Uterus (tissue), 4 donors: ENCODE data around the gene LAS1L. TPM values are rescaled to one million over a fixed set of nuclear protein-coding genes. Genes with fewer than 3 reads are reported as not detected.
A peak's percentile ranks its signal among the peaks of the same experiment; 100 is the strongest.
"Not testable (repeated sequence)": the region's sequence is repeated elsewhere in the genome, so short reads cannot be mapped to it uniquely, and the experiment has no call there.

ENCODE experiments used
- DNase-seq, 2 donors: peaks; one replicate each; pipeline ENCODE4 v3.0.0-alpha.2; 2019 to 2020
- H3K27ac ChIP-seq, 2 donors: fragments of 200-600 bp; sonication (generic); 1 replicate in 1 of 2; 2 replicates in 1 of 2; pipeline ENCODE4 v1.5.1; 2016 to 2018
- H3K27me3 ChIP-seq, 2 donors: fragments of 200-600 bp; sonication (generic); one replicate each; pipeline ENCODE4 v1.5.1; 2018 to 2019; ENCODE audit warnings: control low read depth in 1 of 2
- H3K36me3 ChIP-seq, 2 donors: fragments of 200-600 bp; sonication (generic); one replicate each; pipeline ENCODE4 v1.5.1; 2019; ENCODE audit warnings: control low read depth in 1 of 2
- H3K4me1 ChIP-seq, 2 donors: fragments of 200-600 bp; sonication (generic); one replicate each; pipeline ENCODE4 v1.5.1; 2018 to 2019; ENCODE audit warnings: control low read depth in 1 of 2
- H3K4me3 ChIP-seq, 2 donors: fragments of 200-600 bp; sonication (generic); 1 replicate in 1 of 2; 2 replicates in 1 of 2; pipeline ENCODE4 v1.5.1; 2018 to 2019; ENCODE audit warnings: mild to moderate bottlenecking in 1 of 2
- H3K9me3 ChIP-seq, 2 donors: fragments of 200-600 bp; sonication (generic); one replicate each; pipeline ENCODE4 v1.5.1; 2019; ENCODE audit warnings: control low read depth in 1 of 2
- CTCF ChIP-seq, 4 experiments: fragments of 200-600 bp in 2 of 4; fragments of 450-650 bp in 2 of 4; sonication (generic) in 2 of 4; IDR thresholded peaks; one replicate each; pipeline ENCODE4 v1.5.1; 2016 to 2019; ENCODE audit warnings: antibody characterized with exemption in 4 of 4, mild to moderate bottlenecking in 2 of 4, moderate library complexity in 1 of 4
- POLR2A ChIP-seq, 2 donors: fragments of 450-650 bp; IDR thresholded peaks; one replicate each; pipeline ENCODE4 v1.6.1; 2016; ENCODE audit warnings: antibody characterized with exemption in 2 of 2, mild to moderate bottlenecking in 1 of 2, moderate library complexity in 1 of 2
- intact Hi-C: fragments of 100-400 bp; cut with DNase I; formaldehyde crosslinking; loops from one replicate; pipeline ENCODE4 v1.15.1; 2023; ENCODE audit warnings: low total_unique reads
- total RNA-seq, 4 donors: library from RNA; depleted of rRNA in 3 of 4; stranded (reverse); fragments of >200 nt in 3 of 4; gene quantifications; one replicate each; pipeline versions ENCODE4 v1.1.0 to v1.2.4, GENCODE V29; 2014 to 2023
- donor health status: DM: yes; HTN: yes; CAD: no.

Gene LAS1L
- total RNA-seq, 4 donors from 2014 or later = 8.2 to 40.9 (median 17.9) TPM

GRCh38 chrX:65532016-65532415 is 2.6 kb downstream of the LAS1L start:
- H3K27ac ChIP-seq = no peak overlapping the region
- no peak for DNase-seq
- no peaks in the 10 kb centered on the region for H3K9me3 ChIP-seq
- H3K4me3 ChIP-seq = no peak overlapping the region
- H3K4me1 ChIP-seq = no peaks in the 10 kb centered on the region
- H3K27me3 ChIP-seq = no peaks in the 10 kb centered on the region
- intact Hi-C loops = no loop called here
- H3K36me3 ChIP-seq = no peaks in the 10 kb centered on the region
- TF ChIP-seq CTCF (IDR thresholded peaks at IDR 0.05) = no peak
- TF ChIP-seq POLR2A (IDR thresholded peaks at IDR 0.05) = no peak

- TF ChIP-seq POLR2A (IDR thresholded peaks at IDR 0.05) (no peak), CTCF (IDR thresholded peaks at IDR 0.05) (peak; percentile 77 to 99 (median 85))
Measured at GRCh38 chrX:65528705-65529340, 5.8 kb downstream of the LAS1L start.

GRCh38 chrX:65528293-65528692 is 6.3 kb downstream of the LAS1L start:
- Histone ChIP-seq H3K27me3 (no peaks in the 10 kb centered on the region), H3K36me3 (no peaks in the 10 kb centered on the region), H3K27ac (no peak overlapping the region), H3K4me1 (no peaks in the 10 kb centered on the region), H3K4me3 (no peak overlapping the region), H3K9me3 (no peaks in the 10 kb centered on the region)
- no peak for TF ChIP-seq POLR2A (IDR thresholded peaks at IDR 0.05)
- no peak for TF ChIP-seq CTCF (IDR thresholded peaks at IDR 0.05)
- intact Hi-C loops = no loop called here
- DNase-seq = no peak

More at GRCh38 chrX:65528705-65529340, 5.8 kb downstream of the LAS1L start:
- Histone ChIP-seq H3K36me3 (no peaks in the 10 kb centered on the region), H3K4me3 (no peak overlapping the region), H3K27ac (no peak overlapping the region), H3K27me3 (no peaks in the 10 kb centered on the region), H3K9me3 (no peaks in the 10 kb centered on the region), H3K4me1 (no peaks in the 10 kb centered on the region)
- DNase-seq = peak; percentile 38 to 47
- intact Hi-C loops = no loop called here

GRCh38 chrX:65524139-65524538 is 10.4 kb downstream of the LAS1L start:
- no peak overlapping the region for H3K27ac ChIP-seq
- DNase-seq = no peak
- H3K36me3 ChIP-seq = no peaks in the 10 kb centered on the region
- H3K9me3 ChIP-seq = no peaks in the 10 kb centered on the region
- no peak overlapping the region for H3K4me3 ChIP-seq
- no peak for TF ChIP-seq POLR2A (IDR thresholded peaks at IDR 0.05)
- H3K27me3 ChIP-seq = no peaks in the 10 kb centered on the region
- no peaks in the 10 kb centered on the region for H3K4me1 ChIP-seq
- intact Hi-C loops = no loop called here

- H3K27ac ChIP-seq = no peak overlapping the region
- no peak overlapping the region for H3K4me3 ChIP-seq
- intact Hi-C loops = no loop called here
- no peaks in the 10 kb centered on the region for H3K9me3 ChIP-seq
- no peaks in the 10 kb centered on the region for H3K36me3 ChIP-seq
- TF ChIP-seq CTCF (IDR thresholded peaks at IDR 0.05) (no peak), POLR2A (IDR thresholded peaks at IDR 0.05) (no peak)
- no peaks in the 10 kb centered on the region for H3K27me3 ChIP-seq
- no peak for DNase-seq
- no peaks in the 10 kb centered on the region for H3K4me1 ChIP-seq
Measured at GRCh38 chrX:65522739-65523372, 11.7 kb downstream of the LAS1L start.

- H3K9me3 ChIP-seq, intact Hi-C loops, H3K4me1 ChIP-seq, H3K4me3 ChIP-seq, H3K27ac ChIP-seq, DNase-seq, H3K27me3 ChIP-seq, H3K36me3 ChIP-seq: not testable (repeated sequence)
Measured at GRCh38 chrX:65519530-65519929, 15.1 kb downstream of the LAS1L start.

- H3K27ac ChIP-seq, H3K27me3 ChIP-seq, DNase-seq, H3K4me3 ChIP-seq, H3K36me3 ChIP-seq, intact Hi-C loops, H3K4me1 ChIP-seq, H3K9me3 ChIP-seq: not testable (repeated sequence)
Measured at GRCh38 chrX:65518980-65519379, 15.6 kb downstream of the LAS1L start.
